Measurements from ENCODE around the gene GSG1L. TPM values are rescaled to one million over a fixed set of nuclear protein-coding genes. Genes with fewer than 3 reads are reported as not detected.

The GSG1L gene
- total and polyA plus RNA-seq, 5 donors = 29.5 to 44.8 (median 33.4) TPM

DNA sequence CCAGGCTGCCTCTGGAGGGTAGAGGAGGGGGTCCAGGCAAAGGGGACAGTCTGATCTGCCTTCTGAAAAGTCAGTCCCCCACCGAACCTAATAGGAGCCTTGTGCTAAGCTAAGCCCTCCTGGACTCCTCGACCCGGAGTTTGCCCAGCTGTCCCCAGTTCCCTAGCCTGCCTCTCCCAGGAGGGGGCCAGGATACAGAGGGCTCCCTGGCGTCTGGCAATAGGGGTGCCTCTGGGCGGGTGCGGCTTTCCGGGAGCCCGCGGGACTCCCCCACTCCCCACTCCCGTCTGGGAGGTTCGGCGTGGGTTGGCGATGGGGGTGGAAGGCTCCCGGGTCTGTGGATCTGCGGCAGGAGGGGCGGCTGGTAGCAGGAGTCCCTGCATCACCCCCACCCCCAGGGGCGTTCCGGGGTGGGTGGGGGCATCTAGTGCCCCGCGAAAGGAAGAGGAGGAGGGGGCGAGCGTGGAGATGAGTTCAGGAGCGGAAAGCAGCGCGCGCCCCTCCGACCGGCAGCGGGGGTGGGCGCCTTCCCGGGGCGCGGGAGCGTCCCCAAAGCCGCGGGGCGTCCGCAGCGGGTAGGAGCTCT lies 1.2 kb downstream of the GSG1L start:
- intact Hi-C loops (cut with DNase I) = loop anchor here in 2 of 4 donors (5.0 to 10.0 kb wide), 3 partner anchors 85 to 428 kb away; no protein-coding TSS in a partner anchor
- 6% methylated on average over 39 of the region's 39 CpGs for WGBS
- DNase-seq (no peak), ATAC-seq (peak in 1 of 2 donors; percentile 21)
- Histone ChIP-seq H3K4me1 (ENCODE audit: control insufficient read depth, insufficient read depth, low read length) (peaks cover 3% of the 10 kb centered on the region), H3K4me3 (ENCODE audit: low read length) (peak overlapping the region; percentile 73), H3K9me3 (ENCODE audit: control insufficient read depth, low read length) (no peaks in the 10 kb centered on the region), H3K27ac (ENCODE audit: low read length) (no peak overlapping the region), H3K27me3 (ENCODE audit: control insufficient read depth, insufficient read depth) (no peaks in the 10 kb centered on the region)

DNA sequence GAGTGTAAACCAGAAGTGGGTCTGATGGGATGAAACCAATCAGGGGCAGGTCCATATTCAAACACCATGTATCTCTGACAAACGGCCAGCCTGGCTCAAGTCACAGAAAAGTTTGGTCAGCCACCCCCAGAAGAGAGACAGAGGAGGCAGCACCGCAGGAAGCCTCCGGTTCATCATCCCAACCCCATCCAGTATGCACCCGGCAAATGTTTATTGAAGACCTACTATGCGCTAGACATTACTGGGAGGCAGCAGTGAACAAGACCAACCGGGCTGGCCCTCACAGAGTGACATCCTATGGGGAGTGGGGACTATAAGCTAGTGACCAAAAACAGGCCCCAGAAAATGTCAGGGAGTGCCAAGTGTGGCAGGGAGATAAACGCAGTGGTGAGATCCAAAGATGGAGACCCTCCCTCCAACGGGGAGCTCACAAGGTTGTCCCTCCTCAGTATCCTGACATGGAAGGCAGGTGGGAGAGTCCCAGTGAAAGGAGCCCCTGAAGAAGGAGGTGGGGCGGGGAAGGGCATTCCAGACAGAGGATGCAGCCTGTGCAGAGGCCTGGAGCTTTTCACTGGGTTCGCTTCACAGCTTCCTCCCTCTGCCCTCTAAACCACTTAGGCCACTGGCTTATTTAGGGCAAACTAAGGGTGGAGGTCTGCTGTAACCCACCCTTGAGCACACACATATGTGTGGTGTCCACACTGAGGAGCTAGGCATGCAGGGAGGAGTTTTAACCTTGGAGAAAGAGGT lies 2.0 kb downstream of the GSG1L start:
- DNase-seq (no peak), ATAC-seq (no peak)
- Histone ChIP-seq H3K4me3 (ENCODE audit: low read length) (no peak overlapping the region), H3K27me3 (ENCODE audit: control insufficient read depth, insufficient read depth) (no peaks in the 10 kb centered on the region), H3K4me1 (ENCODE audit: control insufficient read depth, insufficient read depth, low read length) (peaks cover 3% of the 10 kb centered on the region), H3K27ac (ENCODE audit: low read length) (no peak overlapping the region), H3K9me3 (ENCODE audit: control insufficient read depth, low read length) (no peaks in the 10 kb centered on the region)
- 74% methylated on average over 10 of the region's 10 CpGs for WGBS
- intact Hi-C loops (cut with DNase I) = loop anchor here in 2 of 4 donors (5.0 to 10.0 kb wide), 3 partner anchors 84 to 427 kb away; no protein-coding TSS in a partner anchor

DNA sequence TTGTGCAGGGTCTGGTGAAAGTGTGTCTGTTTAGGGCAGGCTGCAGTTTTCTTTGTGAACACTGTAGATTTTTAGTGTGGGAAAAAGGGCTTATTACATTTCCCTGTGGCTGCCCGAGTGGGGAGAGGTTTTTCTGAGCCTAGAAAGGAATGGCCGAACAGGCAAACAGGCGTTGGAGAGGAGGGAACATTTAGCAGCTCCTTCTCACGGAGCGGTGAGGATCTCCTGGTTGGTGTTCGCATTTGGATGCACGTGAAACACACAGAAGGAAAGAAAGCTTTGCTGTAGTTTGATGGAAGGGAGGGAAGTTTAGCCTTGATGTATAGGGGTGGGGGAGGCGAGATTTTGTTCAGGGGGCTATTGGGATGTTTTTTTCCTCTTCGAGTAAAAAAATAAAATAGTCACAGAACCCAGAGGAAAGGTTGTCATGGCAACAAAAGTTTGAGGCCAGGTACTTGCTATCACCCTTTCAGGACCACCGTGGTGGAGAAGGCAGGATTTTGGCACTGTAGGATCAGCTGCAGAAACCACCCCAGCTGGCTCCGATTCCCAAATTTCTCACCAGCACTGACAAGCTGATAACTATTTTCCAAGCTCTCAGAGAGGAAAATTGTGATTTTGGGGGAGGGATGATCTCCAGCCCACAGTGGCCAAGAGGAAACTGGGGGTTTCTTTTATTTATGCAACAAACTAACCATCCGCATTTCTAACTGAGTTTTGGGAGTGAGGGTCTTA lies 3.5 kb downstream of the GSG1L start:
- Histone ChIP-seq H3K4me1 (ENCODE audit: control insufficient read depth, insufficient read depth, low read length) (peaks cover 3% of the 10 kb centered on the region), H3K27me3 (ENCODE audit: control insufficient read depth, insufficient read depth) (no peaks in the 10 kb centered on the region), H3K9me3 (ENCODE audit: control insufficient read depth, low read length) (no peaks in the 10 kb centered on the region), H3K4me3 (ENCODE audit: low read length) (no peak overlapping the region), H3K27ac (ENCODE audit: low read length) (no peak overlapping the region)
- intact Hi-C loops (cut with DNase I) = loop anchor here in 2 of 4 donors (5.0 to 10.0 kb wide), 3 partner anchors 83 to 425 kb away; no protein-coding TSS in a partner anchor
- ATAC-seq (no peak), DNase-seq (no peak)
- WGBS = 21% methylated on average over 12 of the region's 12 CpGs

DNA sequence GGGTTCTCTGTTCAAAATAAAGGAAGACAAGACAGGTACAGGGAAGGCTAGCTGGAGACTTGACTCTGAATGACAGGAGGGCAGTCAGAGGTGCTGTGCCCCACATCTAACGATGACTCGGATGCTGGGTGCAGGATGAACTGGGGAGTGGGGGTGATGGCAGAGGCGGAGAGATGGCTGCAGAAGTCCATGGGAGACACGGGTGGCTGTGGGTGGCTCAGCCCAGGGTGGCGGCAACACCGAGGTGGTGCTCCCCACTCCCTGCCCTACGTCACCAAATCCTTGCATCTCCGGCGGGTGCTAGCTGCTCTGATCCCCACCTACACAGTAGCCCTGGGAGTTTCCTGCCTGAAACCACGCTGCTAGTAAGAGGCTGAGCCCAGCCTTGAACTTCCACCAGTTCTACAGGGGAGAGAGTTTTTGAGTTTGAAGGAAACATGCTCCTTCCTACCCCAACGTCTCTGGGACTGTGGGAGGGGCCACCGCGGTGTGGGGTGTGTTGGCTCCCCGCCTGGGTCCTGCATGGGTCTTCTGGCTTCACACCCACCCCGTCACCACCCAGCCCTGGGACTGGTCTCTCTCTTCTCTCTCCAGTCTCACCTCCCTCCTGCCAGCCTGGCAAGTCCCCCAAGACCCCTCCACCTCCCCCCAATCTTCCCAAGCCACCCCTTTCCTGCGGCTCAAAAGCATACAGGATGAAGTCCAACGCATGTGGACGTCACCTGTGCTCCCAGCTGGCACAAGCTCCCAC lies 4.5 kb downstream of the GSG1L start:
- Histone ChIP-seq H3K27ac (ENCODE audit: low read length) (no peak overlapping the region), H3K4me3 (ENCODE audit: low read length) (no peak overlapping the region), H3K27me3 (ENCODE audit: control insufficient read depth, insufficient read depth) (no peaks in the 10 kb centered on the region), H3K9me3 (ENCODE audit: control insufficient read depth, low read length) (no peaks in the 10 kb centered on the region), H3K4me1 (ENCODE audit: control insufficient read depth, insufficient read depth, low read length) (peaks cover 3% of the 10 kb centered on the region)
- DNase-seq (no peak), ATAC-seq (no peak)
- 63% methylated on average over 18 of the region's 18 CpGs for WGBS
- intact Hi-C loops (cut with DNase I) = no loop called here

DNA sequence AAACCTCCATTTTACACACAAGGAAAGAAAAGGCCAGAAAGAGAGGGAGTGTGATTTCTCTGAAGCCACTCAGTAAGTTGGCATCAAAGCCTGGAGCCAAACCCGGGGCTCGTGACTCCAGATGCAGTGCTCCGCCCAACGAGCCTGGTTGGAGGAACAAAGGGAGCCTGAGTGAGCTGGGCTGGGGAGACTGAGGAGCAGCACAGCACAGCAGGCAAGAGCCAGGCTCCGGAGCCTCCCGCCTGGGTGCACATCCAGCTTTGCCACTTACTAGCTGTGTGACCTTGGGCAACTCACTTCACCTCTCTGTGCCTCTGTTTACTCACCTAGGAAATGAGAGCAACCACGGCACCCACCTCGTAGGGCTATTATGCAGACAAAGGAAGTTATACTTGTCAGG lies 5.6 kb downstream of the GSG1L start:
- H3K27ac ChIP-seq (ENCODE audit: low read length) = no peak overlapping the region
- H3K4me3 ChIP-seq (ENCODE audit: low read length) = no peak overlapping the region
- peaks cover 3% of the 10 kb centered on the region for H3K4me1 ChIP-seq (ENCODE audit: control insufficient read depth, insufficient read depth, low read length)
- WGBS = 83% methylated on average over 8 of the region's 8 CpGs
- no peaks in the 10 kb centered on the region for H3K27me3 ChIP-seq (ENCODE audit: control insufficient read depth, insufficient read depth)
- no peak for ATAC-seq
- intact Hi-C loops (cut with DNase I) = no loop called here
- DNase-seq = no peak
- H3K9me3 ChIP-seq (ENCODE audit: control insufficient read depth, low read length) = no peaks in the 10 kb centered on the region

DNA sequence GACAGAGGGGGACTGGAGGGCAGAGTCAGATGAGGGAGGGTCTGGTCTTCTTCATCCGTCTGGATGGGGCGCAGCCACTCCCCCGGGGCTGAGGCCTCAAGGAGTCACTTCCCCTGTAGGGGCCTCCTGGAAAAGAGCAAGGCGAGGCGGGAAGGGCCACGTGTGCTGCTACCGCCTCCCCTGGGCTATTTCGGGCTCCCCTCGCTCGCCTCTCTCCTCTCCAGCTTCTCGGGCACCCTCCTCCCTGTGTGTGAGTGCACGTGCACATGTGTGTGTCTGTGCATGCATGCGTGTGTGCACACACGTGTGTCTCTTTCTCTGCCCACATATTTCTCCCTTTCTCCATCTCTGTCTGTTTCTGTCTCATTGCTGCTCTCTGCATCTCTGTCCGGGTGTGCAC lies 10.1 kb downstream of the GSG1L start:
- intact Hi-C loops (cut with DNase I) = no loop called here
- peak; percentile 52 to 59 for ATAC-seq
- 29% methylated on average over 15 of the region's 15 CpGs for WGBS
- Histone ChIP-seq H3K27ac (ENCODE audit: low read length) (no peak overlapping the region), H3K4me3 (ENCODE audit: low read length) (no peak overlapping the region), H3K9me3 (ENCODE audit: control insufficient read depth, low read length) (no peaks in the 10 kb centered on the region), H3K4me1 (ENCODE audit: control insufficient read depth, insufficient read depth, low read length) (no peaks in the 10 kb centered on the region), H3K27me3 (ENCODE audit: control insufficient read depth, insufficient read depth) (no peaks in the 10 kb centered on the region)
- DNase-seq = no peak

DNA sequence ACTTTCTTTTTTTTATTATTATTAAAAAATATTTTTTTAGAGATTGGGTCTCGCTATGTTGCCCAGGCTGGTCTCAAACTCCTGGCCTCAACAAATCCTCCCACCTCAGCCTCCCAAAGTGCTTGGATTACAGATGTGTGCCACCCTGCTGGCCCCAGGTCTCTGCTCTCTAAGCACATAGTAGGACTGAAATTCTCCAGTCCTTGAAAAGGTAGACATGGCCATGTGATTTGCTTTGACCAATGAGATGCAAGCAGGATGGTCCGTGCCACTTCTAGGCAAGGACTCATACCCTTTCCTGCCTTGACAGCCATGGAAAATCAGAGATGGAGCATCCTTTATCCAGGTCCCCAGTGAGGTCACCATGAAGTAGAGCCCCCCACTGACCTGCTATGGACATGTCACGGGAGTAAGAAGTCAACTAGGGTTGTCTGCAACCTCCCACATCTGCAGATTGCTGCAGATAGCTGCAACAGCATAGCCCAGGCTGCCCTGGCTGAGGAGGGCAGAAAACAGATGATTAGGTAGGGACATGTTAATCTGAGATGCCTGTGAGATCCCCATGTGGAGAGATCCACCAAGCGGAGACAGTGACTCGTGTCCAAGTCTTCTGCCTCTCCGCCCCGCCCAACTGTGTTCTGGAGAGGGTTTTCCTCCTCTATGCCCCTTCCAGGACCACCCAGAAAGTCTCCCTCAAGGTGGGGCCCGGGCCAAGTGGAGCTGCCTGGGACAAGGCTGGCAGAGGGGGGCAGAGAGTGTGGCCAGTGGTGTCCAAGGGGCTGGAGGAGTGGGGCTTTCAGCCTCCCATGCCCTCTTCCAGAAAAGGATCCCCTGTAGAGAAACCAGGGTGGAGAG lies 11.0 kb downstream of the GSG1L start:
- no peaks in the 10 kb centered on the region for H3K9me3 ChIP-seq (ENCODE audit: control insufficient read depth, low read length)
- H3K4me3 ChIP-seq (ENCODE audit: low read length) = no peak overlapping the region
- DNase-seq (no peak), ATAC-seq (no peak)
- no peak overlapping the region for H3K27ac ChIP-seq (ENCODE audit: low read length)
- WGBS = 77% methylated on average over 8 of the region's 8 CpGs
- intact Hi-C loops (cut with DNase I) = no loop called here
- no peaks in the 10 kb centered on the region for H3K27me3 ChIP-seq (ENCODE audit: control insufficient read depth, insufficient read depth)
- H3K4me1 ChIP-seq (ENCODE audit: control insufficient read depth, insufficient read depth, low read length) = no peaks in the 10 kb centered on the region

DNA sequence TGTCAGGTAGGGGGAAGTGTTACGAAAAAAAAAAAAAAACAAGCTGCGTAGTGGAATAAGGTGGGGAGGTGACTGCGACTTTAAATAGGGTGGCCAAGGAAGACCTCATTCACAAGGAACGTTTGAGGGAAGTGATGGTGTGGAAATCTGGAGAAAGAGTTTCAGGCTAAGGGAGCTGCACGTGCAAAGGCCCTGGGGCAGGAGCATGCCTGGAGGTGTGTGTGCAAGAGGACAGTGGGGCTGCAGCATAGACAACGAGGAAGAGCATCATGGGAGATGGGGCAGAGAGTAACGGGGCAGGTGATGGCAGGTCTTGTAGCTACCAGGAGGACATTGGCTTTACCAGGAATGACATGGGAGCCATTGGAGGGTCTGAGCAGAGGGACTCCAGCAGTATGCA lies 12.0 kb downstream of the GSG1L start:
- ATAC-seq (no peak), DNase-seq (no peak)
- intact Hi-C loops (cut with DNase I) = no loop called here
- H3K9me3 ChIP-seq (ENCODE audit: control insufficient read depth, low read length) = no peaks in the 10 kb centered on the region
- 83% methylated on average over 7 of the region's 7 CpGs for WGBS
- H3K27me3 ChIP-seq (ENCODE audit: control insufficient read depth, insufficient read depth) = no peaks in the 10 kb centered on the region
- no peak overlapping the region for H3K27ac ChIP-seq (ENCODE audit: low read length)
- no peak overlapping the region for H3K4me3 ChIP-seq (ENCODE audit: low read length)
- H3K4me1 ChIP-seq (ENCODE audit: control insufficient read depth, insufficient read depth, low read length) = no peaks in the 10 kb centered on the region

DNA sequence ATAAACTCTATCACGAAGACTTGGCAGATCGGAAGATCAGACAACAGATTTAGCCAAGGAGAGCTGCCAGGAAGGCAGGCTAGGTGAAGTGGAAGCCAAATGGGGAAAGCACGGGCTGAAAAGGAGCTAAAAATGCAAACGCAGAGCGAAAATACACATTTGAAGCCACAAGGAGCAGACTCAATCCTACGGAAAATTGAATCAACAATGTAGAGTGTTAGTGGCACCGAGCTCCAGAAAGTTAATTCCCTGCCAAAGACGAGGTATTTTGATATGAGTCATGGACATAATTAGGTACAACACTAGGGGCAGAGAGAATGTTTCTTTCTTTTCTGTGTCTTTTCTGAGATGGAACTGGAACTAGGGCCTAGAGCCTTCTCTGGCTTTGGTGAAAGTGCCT lies 20.7 kb downstream of the GSG1L start:
- DNase-seq (no peak), ATAC-seq (peak in 1 of 2 donors; percentile 42)
- intact Hi-C loops (cut with DNase I) = no loop called here
- WGBS = 52% methylated on average over 8 of the region's 8 CpGs
- Histone ChIP-seq H3K4me3 (ENCODE audit: low read length) (no peak overlapping the region), H3K9me3 (ENCODE audit: control insufficient read depth, low read length) (no peaks in the 10 kb centered on the region), H3K4me1 (ENCODE audit: control insufficient read depth, insufficient read depth, low read length) (no peaks in the 10 kb centered on the region), H3K27ac (ENCODE audit: low read length) (peak overlapping the region; percentile 70), H3K27me3 (ENCODE audit: control insufficient read depth, insufficient read depth) (no peaks in the 10 kb centered on the region)

DNA sequence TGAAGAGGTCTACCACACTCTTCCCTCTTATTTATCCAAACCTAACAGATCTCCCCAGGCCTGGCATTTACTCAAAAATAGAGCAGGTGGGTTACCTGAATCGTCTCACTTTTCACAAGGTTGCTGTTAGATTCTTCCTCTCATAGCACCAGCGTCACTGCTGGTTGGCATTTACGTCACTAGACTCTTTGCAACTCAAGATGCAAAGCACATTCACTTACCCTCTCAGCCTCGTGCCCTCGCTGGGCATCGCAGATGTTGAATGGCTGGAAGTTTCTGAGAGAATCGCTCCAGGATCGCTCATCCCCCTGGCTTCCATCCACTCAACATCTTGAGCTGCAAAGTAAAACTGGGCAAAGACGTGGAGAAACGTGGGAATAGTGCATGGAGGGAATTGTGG lies 21.9 kb downstream of the GSG1L start:
- intact Hi-C loops (cut with DNase I) = no loop called here
- Histone ChIP-seq H3K27ac (ENCODE audit: low read length) (no peak overlapping the region), H3K4me1 (ENCODE audit: control insufficient read depth, insufficient read depth, low read length) (no peaks in the 10 kb centered on the region), H3K9me3 (ENCODE audit: control insufficient read depth, low read length) (no peaks in the 10 kb centered on the region), H3K4me3 (ENCODE audit: low read length) (no peak overlapping the region), H3K27me3 (ENCODE audit: control insufficient read depth, insufficient read depth) (no peaks in the 10 kb centered on the region)
- 88% methylated on average over 10 of the region's 10 CpGs for WGBS
- DNase-seq (no peak), ATAC-seq (no peak)

All from right cardiac atrium (tissue), 5 donors.